HL-60 (cell line): ENCODE results near the gene FAM47E.

Experiments used
- CTCF ChIP-seq: IDR thresholded peaks from one replicate; pipeline ENCODE4 v1.5.1; 2011; ENCODE audit warnings: low read length, control low read depth, inconsistent platforms; ENCODE audit not compliant: insufficient read depth
- GABPA ChIP-seq: IDR thresholded peaks from 2 replicates; pipeline ENCODE4 v1.6.1; 2012; ENCODE audit warnings: low read depth
- POLR2AphosphoS5 ChIP-seq: IDR thresholded peaks from 2 replicates; pipeline ENCODE4 v1.6.1; 2012; ENCODE audit warnings: low read depth

GRCh38 chr4:76272073-76272472, 20.6 kb downstream of the FAM47E start:
- TF ChIP-seq POLR2AphosphoS5 (no peak), CTCF (no peak), GABPA (no peak)
